Erythroblast (primary cell): ENCODE measurements around the gene HS1BP3.

Source experiments
- GATA1 ChIP-seq: IDR thresholded peaks from 2 replicates; pipeline ENCODE4 v1.6.1; 2011; ENCODE audit warnings: low read depth, mild to moderate bottlenecking, control low read depth, low read length, moderate library complexity
- POLR2A ChIP-seq: IDR thresholded peaks from 2 replicates; pipeline ENCODE4 v1.6.1; 2011; ENCODE audit warnings: mild to moderate bottlenecking, low read length

DNA sequence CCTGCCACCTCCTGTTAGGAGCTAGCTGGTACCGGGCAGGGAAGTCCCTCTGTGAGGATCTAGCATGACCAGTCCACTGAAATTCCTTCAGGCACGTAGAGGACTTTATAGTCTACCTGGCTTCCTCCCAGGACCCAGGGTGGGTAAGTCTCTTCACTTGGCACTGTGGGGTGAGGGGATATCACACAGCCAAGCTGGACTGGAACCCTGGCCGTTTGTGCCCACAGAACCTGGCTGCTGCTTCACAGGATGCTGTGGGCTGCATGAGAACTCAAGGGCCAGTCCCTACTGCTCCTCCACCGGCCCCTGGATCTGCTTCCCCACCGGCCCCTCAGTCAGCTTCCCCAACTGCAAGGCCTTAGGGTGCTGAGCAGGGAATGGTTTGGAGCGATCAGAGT is 35.8 kb downstream of the HS1BP3 start:
- TF ChIP-seq POLR2A (no peak), GATA1 (no peak)
